ENCODE measurements around the gene LSM8.

DNA sequence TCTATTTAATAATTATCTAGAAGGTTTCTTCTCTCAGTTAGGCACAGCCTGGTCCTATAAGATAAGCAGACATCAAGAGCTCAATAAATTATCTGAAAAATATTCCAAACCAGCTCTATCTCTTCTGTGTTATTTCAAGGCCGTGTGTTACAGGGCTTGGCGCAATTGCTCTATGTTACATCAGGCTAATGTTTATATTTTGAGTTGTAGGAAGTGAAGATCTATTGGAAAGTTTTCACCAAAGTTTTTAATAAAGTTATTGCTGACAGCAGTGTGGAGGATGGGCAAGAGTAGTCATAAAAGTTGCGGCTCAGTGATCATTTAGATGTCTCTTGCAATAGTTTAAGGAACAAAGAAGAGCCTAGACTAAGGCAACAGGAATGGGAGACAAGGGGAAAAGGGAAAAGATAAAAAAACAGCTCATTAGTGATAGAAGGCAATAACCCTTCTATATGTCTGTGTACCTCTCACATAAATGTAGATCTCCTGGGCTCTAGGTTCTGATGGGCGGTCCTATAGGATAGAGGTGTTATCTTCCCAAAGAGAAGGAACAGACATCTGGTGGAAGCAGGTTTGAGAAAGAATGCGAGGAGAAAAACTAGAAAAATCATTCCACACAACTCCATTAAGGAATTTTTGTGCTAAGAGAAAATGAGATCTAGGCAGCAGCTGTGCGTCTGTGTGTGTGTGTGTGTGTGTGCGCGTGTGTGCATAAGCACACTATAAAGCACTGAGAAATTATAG, 34.6 kb downstream of the LSM8 start:
- TF ChIP-seq, protein P1, sequence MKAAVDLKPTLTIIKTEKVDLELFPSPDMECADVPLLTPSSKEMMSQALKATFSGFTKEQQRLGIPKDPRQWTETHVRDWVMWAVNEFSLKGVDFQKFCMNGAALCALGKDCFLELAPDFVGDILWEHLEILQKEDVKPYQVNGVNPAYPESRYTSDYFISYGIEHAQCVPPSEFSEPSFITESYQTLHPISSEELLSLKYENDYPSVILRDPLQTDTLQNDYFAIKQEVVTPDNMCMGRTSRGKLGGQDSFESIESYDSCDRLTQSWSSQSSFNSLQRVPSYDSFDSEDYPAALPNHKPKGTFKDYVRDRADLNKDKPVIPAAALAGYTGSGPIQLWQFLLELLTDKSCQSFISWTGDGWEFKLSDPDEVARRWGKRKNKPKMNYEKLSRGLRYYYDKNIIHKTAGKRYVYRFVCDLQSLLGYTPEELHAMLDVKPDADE (IDR thresholded peaks at IDR 0.05), result no peak
- TF ChIP-seq, protein P2, sequence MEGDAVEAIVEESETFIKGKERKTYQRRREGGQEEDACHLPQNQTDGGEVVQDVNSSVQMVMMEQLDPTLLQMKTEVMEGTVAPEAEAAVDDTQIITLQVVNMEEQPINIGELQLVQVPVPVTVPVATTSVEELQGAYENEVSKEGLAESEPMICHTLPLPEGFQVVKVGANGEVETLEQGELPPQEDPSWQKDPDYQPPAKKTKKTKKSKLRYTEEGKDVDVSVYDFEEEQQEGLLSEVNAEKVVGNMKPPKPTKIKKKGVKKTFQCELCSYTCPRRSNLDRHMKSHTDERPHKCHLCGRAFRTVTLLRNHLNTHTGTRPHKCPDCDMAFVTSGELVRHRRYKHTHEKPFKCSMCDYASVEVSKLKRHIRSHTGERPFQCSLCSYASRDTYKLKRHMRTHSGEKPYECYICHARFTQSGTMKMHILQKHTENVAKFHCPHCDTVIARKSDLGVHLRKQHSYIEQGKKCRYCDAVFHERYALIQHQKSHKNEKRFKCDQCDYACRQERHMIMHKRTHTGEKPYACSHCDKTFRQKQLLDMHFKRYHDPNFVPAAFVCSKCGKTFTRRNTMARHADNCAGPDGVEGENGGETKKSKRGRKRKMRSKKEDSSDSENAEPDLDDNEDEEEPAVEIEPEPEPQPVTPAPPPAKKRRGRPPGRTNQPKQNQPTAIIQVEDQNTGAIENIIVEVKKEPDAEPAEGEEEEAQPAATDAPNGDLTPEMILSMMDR (conservative IDR thresholded peaks at IDR 0.05; ENCODE audit: low read depth in 2 of 2), result no peak
- TF ChIP-seq STAT1 (IDR thresholded peaks at IDR 0.05; ENCODE audit: unreplicated experiment) (no peak), POLR2AphosphoS5 (IDR thresholded peaks at IDR 0.05; ENCODE audit: low read depth) (no peak), EZH2phosphoT487 (IDR thresholded peaks at IDR 0.05; ENCODE audit: unreplicated experiment) (no peak), EZH2 (IDR thresholded peaks at IDR 0.05; ENCODE audit: low read depth, unreplicated experiment) (no peak), JUNB (IDR thresholded peaks at IDR 0.05; ENCODE audit: unreplicated experiment) (no peak), NANOG (IDR thresholded peaks at IDR 0.05; ENCODE audit: borderline replicate concordance) (no peak), ZNF114 (CRISPR knock-in tag; IDR thresholded peaks at IDR 0.05) (no peak), ZNF331 (CRISPR knock-in tag; IDR thresholded peaks at IDR 0.05; ENCODE audit: low read depth) (no peak)
- TF ChIP-seq, protein P3, sequence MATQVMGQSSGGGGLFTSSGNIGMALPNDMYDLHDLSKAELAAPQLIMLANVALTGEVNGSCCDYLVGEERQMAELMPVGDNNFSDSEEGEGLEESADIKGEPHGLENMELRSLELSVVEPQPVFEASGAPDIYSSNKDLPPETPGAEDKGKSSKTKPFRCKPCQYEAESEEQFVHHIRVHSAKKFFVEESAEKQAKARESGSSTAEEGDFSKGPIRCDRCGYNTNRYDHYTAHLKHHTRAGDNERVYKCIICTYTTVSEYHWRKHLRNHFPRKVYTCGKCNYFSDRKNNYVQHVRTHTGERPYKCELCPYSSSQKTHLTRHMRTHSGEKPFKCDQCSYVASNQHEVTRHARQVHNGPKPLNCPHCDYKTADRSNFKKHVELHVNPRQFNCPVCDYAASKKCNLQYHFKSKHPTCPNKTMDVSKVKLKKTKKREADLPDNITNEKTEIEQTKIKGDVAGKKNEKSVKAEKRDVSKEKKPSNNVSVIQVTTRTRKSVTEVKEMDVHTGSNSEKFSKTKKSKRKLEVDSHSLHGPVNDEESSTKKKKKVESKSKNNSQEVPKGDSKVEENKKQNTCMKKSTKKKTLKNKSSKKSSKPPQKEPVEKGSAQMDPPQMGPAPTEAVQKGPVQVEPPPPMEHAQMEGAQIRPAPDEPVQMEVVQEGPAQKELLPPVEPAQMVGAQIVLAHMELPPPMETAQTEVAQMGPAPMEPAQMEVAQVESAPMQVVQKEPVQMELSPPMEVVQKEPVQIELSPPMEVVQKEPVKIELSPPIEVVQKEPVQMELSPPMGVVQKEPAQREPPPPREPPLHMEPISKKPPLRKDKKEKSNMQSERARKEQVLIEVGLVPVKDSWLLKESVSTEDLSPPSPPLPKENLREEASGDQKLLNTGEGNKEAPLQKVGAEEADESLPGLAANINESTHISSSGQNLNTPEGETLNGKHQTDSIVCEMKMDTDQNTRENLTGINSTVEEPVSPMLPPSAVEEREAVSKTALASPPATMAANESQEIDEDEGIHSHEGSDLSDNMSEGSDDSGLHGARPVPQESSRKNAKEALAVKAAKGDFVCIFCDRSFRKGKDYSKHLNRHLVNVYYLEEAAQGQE (IDR thresholded peaks at IDR 0.05; ENCODE audit: unreplicated experiment), result no peak
